ENCODE data around the gene KRTAP9-2. TPM values are rescaled to one million over a fixed set of nuclear protein-coding genes. Genes with fewer than 3 reads are reported as not detected.
"Not testable (repeated sequence)": the region's sequence is repeated elsewhere in the genome, so short reads cannot be mapped to it uniquely, and the experiment has no call there.

The KRTAP9-2 gene
- total RNA-seq, 4 donors from 2014 or later = not detected

- ATAC-seq = no peak
- intact Hi-C loops (cut with DNase I; ENCODE audit: low total_unique reads) = no loop called here
- Histone ChIP-seq H3K36me3 (no peaks in the 10 kb centered on the region), H3K27me3 (peaks cover 0 to 3% (median 0%) of the 10 kb centered on the region in 3 donors), H3K4me3 (no peak overlapping the region), H3K27ac (no peak overlapping the region), H3K9me3 (no peaks in the 10 kb centered on the region), H3K4me1 (no peaks in the 10 kb centered on the region)
- DNase-seq = no peak
- in situ Hi-C loops (cut with MboI; ENCODE audit: low sequenced_read_pairs in 4 of 4) = loop anchor here in 1 of 4 donors (25.0 kb wide), 1 partner anchor 110 kb away; the partner anchor contains the start of genes KRTAP4-3 and KRTAP4-4
- no peak for TF ChIP-seq CTCF (IDR thresholded peaks at IDR 0.05 in 4 of 5, conservative IDR thresholded peaks at IDR 0.05 in 1 of 5)
- no peak for TF ChIP-seq POLR2A (IDR thresholded peaks at IDR 0.05)
These were observed 45.4 kb downstream of the KRTAP9-2 start for GRCh38 chr17:41271858-41272257.

GRCh38 chr17:41275648-41276190 is 49.3 kb downstream of the KRTAP9-2 start, which contains the start of gene KRTAP9-7:
TSS of gene KRTAP9-7 (plus strand) at chr17:41275698. CDS start at chr17:41275698, 0 bp downstream.
- in situ Hi-C loops (cut with MboI; ENCODE audit: low sequenced_read_pairs in 4 of 4); ATAC-seq; H3K4me3 ChIP-seq; H3K27ac ChIP-seq; DNase-seq; H3K9me3 ChIP-seq; H3K4me1 ChIP-seq; intact Hi-C loops (cut with DNase I; ENCODE audit: low total_unique reads); H3K36me3 ChIP-seq; H3K27me3 ChIP-seq: not testable (repeated sequence)

Other genes with a start within 250 kb of the KRTAP9-2 start
- not detected for gene KRT40, start 242.3 kb upstream of the KRTAP9-2 start, total RNA-seq
- gene KRTAP3-3, start 232.5 kb upstream of the KRTAP9-2 start, total RNA-seq = not detected
- gene KRTAP3-2, start 226.7 kb upstream of the KRTAP9-2 start, total RNA-seq = not detected
- not detected for gene KRTAP3-1, start 217.5 kb upstream of the KRTAP9-2 start, total RNA-seq
- gene KRTAP1-5, start 199.4 kb upstream of the KRTAP9-2 start, total RNA-seq = not detected
- not detected for gene KRTAP1-4, start 196.5 kb upstream of the KRTAP9-2 start, total RNA-seq
- not detected for gene KRTAP1-3, start 191.8 kb upstream of the KRTAP9-2 start, total RNA-seq
- not detected for gene KRTAP1-1, start 185.2 kb upstream of the KRTAP9-2 start, total RNA-seq
- gene KRTAP2-1, start 179.3 kb upstream of the KRTAP9-2 start, total RNA-seq = not detected
- gene KRTAP2-2, start 171.4 kb upstream of the KRTAP9-2 start, total RNA-seq = not detected
- gene KRTAP2-3, start 166.5 kb upstream of the KRTAP9-2 start, total RNA-seq = not detected
- gene KRTAP2-4, start 160.8 kb upstream of the KRTAP9-2 start, total RNA-seq = not detected
- not detected for gene KRTAP4-7, start 142.5 kb upstream of the KRTAP9-2 start, total RNA-seq
- not detected for gene KRTAP4-8, start 128.5 kb upstream of the KRTAP9-2 start, total RNA-seq
- not detected for gene KRTAP4-16, start 124.4 kb upstream of the KRTAP9-2 start, total RNA-seq
- not detected for gene KRTAP4-9, start 121.3 kb upstream of the KRTAP9-2 start, total RNA-seq
- not detected for gene KRTAP4-11, start 108.3 kb upstream of the KRTAP9-2 start, total RNA-seq
- gene KRTAP4-12, start 102.5 kb upstream of the KRTAP9-2 start, total RNA-seq = not detected
- not detected for gene KRTAP4-6, start 86.1 kb upstream of the KRTAP9-2 start, total RNA-seq
- not detected for gene KRTAP4-5, start 76.8 kb upstream of the KRTAP9-2 start, total RNA-seq
- gene KRTAP4-4, start 65.9 kb upstream of the KRTAP9-2 start, total RNA-seq = not detected
- not detected for gene KRTAP4-3, start 58.4 kb upstream of the KRTAP9-2 start, total RNA-seq
- not detected for gene KRTAP4-2, start 48.4 kb upstream of the KRTAP9-2 start, total RNA-seq
- gene KRTAP4-1, start 41.7 kb upstream of the KRTAP9-2 start, total RNA-seq = not detected
- not detected for gene KRTAP9-1, start 36.8 kb upstream of the KRTAP9-2 start, total RNA-seq
- gene KRTAP9-3, start 5.8 kb downstream of the KRTAP9-2 start, total RNA-seq = not detected
- not detected for gene KRTAP9-8, start 11.4 kb downstream of the KRTAP9-2 start, total RNA-seq
- gene KRTAP9-4, start 23.0 kb downstream of the KRTAP9-2 start, total RNA-seq = not detected
- not detected for gene KRTAP9-9, start 28.7 kb downstream of the KRTAP9-2 start, total RNA-seq
- not detected for gene KRTAP9-6, start 38.7 kb downstream of the KRTAP9-2 start, total RNA-seq
- not detected for gene KRTAP9-7, start 49.0 kb downstream of the KRTAP9-2 start, total RNA-seq
- gene KRTAP29-1, start 76.2 kb downstream of the KRTAP9-2 start, total RNA-seq = not detected
- not detected for gene KRTAP16-1, start 82.7 kb downstream of the KRTAP9-2 start, total RNA-seq
- gene KRTAP17-1, start 89.1 kb downstream of the KRTAP9-2 start, total RNA-seq = not detected
- gene KRT33A, start 124.2 kb downstream of the KRTAP9-2 start, total RNA-seq = not detected
- gene KRT33B, start 143.2 kb downstream of the KRTAP9-2 start, total RNA-seq = not detected
- gene KRT34, start 155.7 kb downstream of the KRTAP9-2 start, total RNA-seq = not detected
- 1 to 10 TPM in 1 of 4 donors, under 1 TPM in 3; 0.39 to 1.1 (median 0.62) TPM for gene KRT31, start 171.0 kb downstream of the KRTAP9-2 start, total RNA-seq
- not detected for gene KRT37, start 197.9 kb downstream of the KRTAP9-2 start, total RNA-seq
- not detected for gene KRT38, start 214.3 kb downstream of the KRTAP9-2 start, total RNA-seq
- gene KRT32, start 240.7 kb downstream of the KRTAP9-2 start, total RNA-seq = under 1 TPM in 1 of 4 donors, not detected in 3; 0.41 TPM

All from gastrocnemius medialis (tissue), 4 donors.